ENCODE results near the gene SECTM1.
"Not testable (repeated sequence)": the region's sequence is repeated elsewhere in the genome, so short reads cannot be mapped to it uniquely, and the experiment has no call there.

SECTM1 gene

GRCh38 chr17:82373731-82374625 lies 40.4 kb upstream of the SECTM1 start:
- H2BK12ac ChIP-seq (ENCODE audit: low read length in 2 of 2): no peak overlapping the region
- no peak overlapping the region for H3K9ac ChIP-seq (ENCODE audit: low read length)
- H3K79me1 ChIP-seq (replicated peaks; ENCODE audit: low read length, poor library complexity, severe bottlenecking): no peaks in the 10 kb centered on the region
- H3K9me3 ChIP-seq (ENCODE audit: control insufficient read depth, low read length): no peaks in the 10 kb centered on the region
- H3K4me3 ChIP-seq (ENCODE audit: insufficient read depth in 1 of 2, low read depth in 1 of 2, low read length in 2 of 2): no peak overlapping the region
- no peak overlapping the region for H3K14ac ChIP-seq (ENCODE audit: low read length in 2 of 2)
- H3K23ac ChIP-seq (ENCODE audit: low read length in 2 of 2): no peak overlapping the region
- H4K91ac ChIP-seq (ENCODE audit: low read length): no peak overlapping the region
- H2BK15ac ChIP-seq (ENCODE audit: low read depth, poor library complexity, severe bottlenecking): no peak overlapping the region
- H2AFZ ChIP-seq (ENCODE audit: low read depth, low read length): no peak overlapping the region
- no peak overlapping the region for H2AK5ac ChIP-seq (ENCODE audit: low read length, severe bottlenecking)
- no peak overlapping the region for H3K27ac ChIP-seq (ENCODE audit: low read length, poor library complexity, severe bottlenecking)
- no peak overlapping the region for H2BK120ac ChIP-seq (ENCODE audit: low read depth, low read length)
- peaks cover 53 to 84% of the 10 kb centered on the region in 2 experiments for H3K27me3 ChIP-seq (ENCODE audit: control insufficient read depth in 1 of 2, insufficient read depth in 1 of 2, low read length in 2 of 2)
- no peak for DNase-seq
- no peak overlapping the region for H3K4me2 ChIP-seq (ENCODE audit: low read length, poor library complexity, severe bottlenecking)
- H4K8ac ChIP-seq (ENCODE audit: low read length): no peak overlapping the region
- no peak overlapping the region for H3K4ac ChIP-seq (ENCODE audit: low read depth in 1 of 2, low read length in 2 of 2)
- 92% methylated on average over 37 of the region's 37 CpGs for WGBS
- H3K36me3 ChIP-seq (ENCODE audit: control insufficient read depth in 1 of 2, insufficient read depth in 2 of 2, low read depth in 1 of 2, low read length in 2 of 2): no peaks in the 10 kb centered on the region
- peaks cover 16% of the 10 kb centered on the region for H3K4me1 ChIP-seq (ENCODE audit: control insufficient read depth, insufficient read depth, low read depth, low read length)
- no peak overlapping the region for H3K18ac ChIP-seq (ENCODE audit: low read depth in 1 of 2, low read length in 2 of 2)
- H2BK5ac ChIP-seq (ENCODE audit: low read depth, low read length, poor library complexity, severe bottlenecking): no peak overlapping the region

DNA sequence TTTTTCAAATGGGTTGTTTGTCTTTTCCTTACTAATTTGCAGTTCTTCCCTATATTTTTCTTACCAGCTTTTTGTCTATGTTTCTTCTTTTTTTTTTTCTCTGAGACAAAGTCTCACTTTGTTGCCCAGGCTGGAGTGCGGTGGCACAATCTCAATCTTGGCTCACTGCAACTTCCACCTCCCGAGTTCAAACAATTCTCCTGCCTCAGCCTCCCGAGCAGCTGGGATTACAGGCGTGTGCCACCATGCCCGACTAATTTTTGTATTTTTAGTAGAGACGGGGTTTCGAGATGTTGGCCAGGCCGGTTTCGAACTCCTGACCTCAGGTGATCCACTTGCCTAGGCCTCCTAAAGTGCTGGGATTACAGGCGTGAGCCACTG lies 39.5 kb upstream of the SECTM1 start:
- H2BK120ac ChIP-seq (ENCODE audit: low read depth, low read length); H3K18ac ChIP-seq (ENCODE audit: low read depth in 1 of 2, low read length in 2 of 2); H3K14ac ChIP-seq (ENCODE audit: low read length in 2 of 2); H4K8ac ChIP-seq (ENCODE audit: low read length); H4K91ac ChIP-seq (ENCODE audit: low read length); H3K79me1 ChIP-seq (replicated peaks; ENCODE audit: low read length, poor library complexity, severe bottlenecking); H3K36me3 ChIP-seq (ENCODE audit: control insufficient read depth in 1 of 2, insufficient read depth in 2 of 2, low read depth in 1 of 2, low read length in 2 of 2); H2BK5ac ChIP-seq (ENCODE audit: low read depth, low read length, poor library complexity, severe bottlenecking); H2AFZ ChIP-seq (ENCODE audit: low read depth, low read length); H2BK12ac ChIP-seq (ENCODE audit: low read length in 2 of 2); H3K27ac ChIP-seq (ENCODE audit: low read length, poor library complexity, severe bottlenecking); H2BK15ac ChIP-seq (ENCODE audit: low read depth, poor library complexity, severe bottlenecking); H3K4me2 ChIP-seq (ENCODE audit: low read length, poor library complexity, severe bottlenecking); H3K9ac ChIP-seq (ENCODE audit: low read length); H2AK5ac ChIP-seq (ENCODE audit: low read length, severe bottlenecking); H3K4ac ChIP-seq (ENCODE audit: low read depth in 1 of 2, low read length in 2 of 2); H3K4me3 ChIP-seq (ENCODE audit: insufficient read depth in 1 of 2, low read depth in 1 of 2, low read length in 2 of 2); H3K23ac ChIP-seq (ENCODE audit: low read length in 2 of 2); H3K9me3 ChIP-seq (ENCODE audit: control insufficient read depth, low read length); DNase-seq: not testable (repeated sequence)
- Histone ChIP-seq H3K27me3 (ENCODE audit: control insufficient read depth in 1 of 2, insufficient read depth in 1 of 2, low read length in 2 of 2) (peaks cover 45 to 76% of the 10 kb centered on the region in 2 experiments), H3K4me1 (ENCODE audit: control insufficient read depth, insufficient read depth, low read depth, low read length) (peaks cover 16% of the 10 kb centered on the region)
- 94% methylated on average over 10 of the region's 10 CpGs for WGBS

DNA sequence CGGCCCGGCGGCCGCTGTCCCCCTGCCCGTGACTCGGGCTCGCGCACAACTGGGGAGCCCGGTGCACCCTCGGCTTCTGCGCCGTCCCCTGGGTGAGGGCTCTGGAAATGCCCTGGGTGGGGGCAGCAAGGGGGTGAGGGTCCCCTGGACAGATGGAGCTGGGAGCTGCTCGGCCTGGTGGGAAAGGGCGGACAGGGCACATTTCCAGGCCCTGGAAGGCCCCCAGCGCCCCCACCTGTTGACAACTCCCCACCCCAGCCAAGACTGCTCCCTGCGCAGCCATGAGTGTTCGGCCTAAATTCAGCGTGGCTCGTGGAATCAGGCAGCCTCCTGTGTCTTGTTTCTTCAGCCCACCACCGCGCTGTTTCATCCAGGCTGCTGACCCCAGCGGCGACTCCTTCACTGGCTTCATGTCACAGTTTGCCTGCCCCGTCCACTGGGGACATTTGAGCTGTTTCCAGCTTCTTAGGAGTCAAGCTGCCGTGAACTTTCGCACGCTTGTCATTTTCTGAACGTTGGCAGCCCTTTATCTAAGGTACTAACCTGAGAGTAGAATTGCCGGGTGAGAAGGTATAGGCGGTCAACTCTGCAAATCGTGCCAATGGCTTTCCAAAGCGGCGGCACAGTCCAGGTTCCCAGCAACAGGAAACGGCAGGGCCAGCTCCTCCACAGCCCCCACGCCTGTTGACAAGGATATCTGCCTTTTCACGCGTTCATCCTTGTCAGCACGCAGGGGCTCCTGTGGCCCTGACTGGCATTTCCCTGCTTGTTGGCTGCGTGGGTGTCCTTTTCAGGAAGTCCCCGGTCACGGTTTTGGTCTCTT lies 38.9 kb upstream of the SECTM1 start:
- H3K14ac ChIP-seq (ENCODE audit: low read length in 2 of 2): no peak overlapping the region
- H2AFZ ChIP-seq (ENCODE audit: low read depth, low read length): no peak overlapping the region
- no peak overlapping the region for H3K4ac ChIP-seq (ENCODE audit: low read depth in 1 of 2, low read length in 2 of 2)
- H3K18ac ChIP-seq (ENCODE audit: low read depth in 1 of 2, low read length in 2 of 2): no peak overlapping the region
- H2BK15ac ChIP-seq (ENCODE audit: low read depth, poor library complexity, severe bottlenecking): no peak overlapping the region
- no peak overlapping the region for H3K23ac ChIP-seq (ENCODE audit: low read length in 2 of 2)
- H3K79me1 ChIP-seq (replicated peaks; ENCODE audit: low read length, poor library complexity, severe bottlenecking): no peaks in the 10 kb centered on the region
- H2BK120ac ChIP-seq (ENCODE audit: low read depth, low read length): no peak overlapping the region
- no peak overlapping the region for H2BK5ac ChIP-seq (ENCODE audit: low read depth, low read length, poor library complexity, severe bottlenecking)
- no peaks in the 10 kb centered on the region for H3K36me3 ChIP-seq (ENCODE audit: control insufficient read depth in 1 of 2, insufficient read depth in 2 of 2, low read depth in 1 of 2, low read length in 2 of 2)
- no peak for DNase-seq
- peaks cover 50 to 75% of the 10 kb centered on the region in 2 experiments for H3K27me3 ChIP-seq (ENCODE audit: control insufficient read depth in 1 of 2, insufficient read depth in 1 of 2, low read length in 2 of 2)
- H3K27ac ChIP-seq (ENCODE audit: low read length, poor library complexity, severe bottlenecking): no peak overlapping the region
- H3K9me3 ChIP-seq (ENCODE audit: control insufficient read depth, low read length): no peaks in the 10 kb centered on the region
- H2AK5ac ChIP-seq (ENCODE audit: low read length, severe bottlenecking): no peak overlapping the region
- 66% methylated on average over 41 of the region's 41 CpGs for WGBS
- H3K4me3 ChIP-seq (ENCODE audit: insufficient read depth in 1 of 2, low read depth in 1 of 2, low read length in 2 of 2): no peak overlapping the region
- no peak overlapping the region for H3K9ac ChIP-seq (ENCODE audit: low read length)
- peaks cover 16% of the 10 kb centered on the region for H3K4me1 ChIP-seq (ENCODE audit: control insufficient read depth, insufficient read depth, low read depth, low read length)
- H3K4me2 ChIP-seq (ENCODE audit: low read length, poor library complexity, severe bottlenecking): no peak overlapping the region
- no peak overlapping the region for H4K8ac ChIP-seq (ENCODE audit: low read length)
- H4K91ac ChIP-seq (ENCODE audit: low read length): no peak overlapping the region
- H2BK12ac ChIP-seq (ENCODE audit: low read length in 2 of 2): no peak overlapping the region
